Breast epithelium (tissue), 4 donors: ENCODE measurements around the gene TPST2. TPM values are rescaled to one million over a fixed set of nuclear protein-coding genes. Genes with fewer than 3 reads are reported as not detected.

Source experiments
- DNase-seq, 2 donors: peaks; one replicate each; pipeline ENCODE4 v3.0.0-alpha.2; 2019; ENCODE audit warnings: low spot score in 2 of 2
- H3K27ac ChIP-seq, 2 donors: fragments of 200-600 bp; sonication (generic) in 1 of 2; one replicate each; pipeline ENCODE4 v1.5.1; 2016 to 2019; ENCODE audit warnings: mild to moderate bottlenecking in 1 of 2
- H3K27me3 ChIP-seq, 2 donors: fragments of 200-600 bp; sonication (generic) in 1 of 2; one replicate each; pipeline versions ENCODE4 v1.5.1 to v1.6.0; 2017 to 2019; ENCODE audit warnings: control low read depth in 1 of 2, mild to moderate bottlenecking in 1 of 2
- H3K36me3 ChIP-seq: fragments of 200-600 bp; one replicate; pipeline ENCODE4 v1.5.1; 2019
- H3K4me1 ChIP-seq, 2 donors: fragments of 200-600 bp; sonication (generic); one replicate each; pipeline ENCODE4 v1.5.1; 2016 to 2019; ENCODE audit warnings: control low read depth in 1 of 2
- H3K4me3 ChIP-seq, 3 donors: fragments of 200-600 bp; sonication (generic); 1 replicate in 2 of 3; 2 replicates in 1 of 3; pipeline ENCODE4 v1.5.1; 2016 to 2019; ENCODE audit warnings: mild to moderate bottlenecking in 3 of 3, moderate library complexity in 2 of 3
- H3K9me3 ChIP-seq, 2 donors: fragments of 200-600 bp; sonication (generic) in 1 of 2; one replicate each; pipeline ENCODE4 v1.5.1; 2016 to 2019; ENCODE audit warnings: control low read depth in 1 of 2
- POLR2A ChIP-seq: fragments of 450-650 bp; IDR thresholded peaks from one replicate; pipeline ENCODE4 v1.6.1; 2016; ENCODE audit warnings: antibody characterized with exemption, mild to moderate bottlenecking, moderate library complexity
- POLR2AphosphoS5 ChIP-seq, 3 donors: sonication (generic); formaldehyde crosslinking; IDR thresholded peaks; one replicate each; pipeline ENCODE4 v1.6.1; 2017; ENCODE audit warnings: antibody characterized with exemption in 3 of 3
- intact Hi-C: fragments of 100-400 bp; cut with DNase I; formaldehyde crosslinking; loops from one replicate; pipeline ENCODE4 v1.15.1; 2023; ENCODE audit warnings: low total_unique reads
- total RNA-seq, 3 donors: library from RNA; depleted of rRNA; stranded (reverse); fragments of >200 nt; gene quantifications; one replicate each; pipeline ENCODE4 v1.1.0, GENCODE V29; 2016
- TF ChIP-seq, protein P1 (sequence below), 3 donors: fragments of 450-650 bp; IDR thresholded peaks; one replicate each; pipeline ENCODE4 v1.5.1; 2016 to 2017; ENCODE audit warnings: antibody characterized with exemption in 3 of 3, mild to moderate bottlenecking in 3 of 3, moderate library complexity in 3 of 3

TPST2 gene
- total RNA-seq, 3 donors from 2014 or later, result 36.6 to 81.9 (median 59.8) TPM

DNA sequence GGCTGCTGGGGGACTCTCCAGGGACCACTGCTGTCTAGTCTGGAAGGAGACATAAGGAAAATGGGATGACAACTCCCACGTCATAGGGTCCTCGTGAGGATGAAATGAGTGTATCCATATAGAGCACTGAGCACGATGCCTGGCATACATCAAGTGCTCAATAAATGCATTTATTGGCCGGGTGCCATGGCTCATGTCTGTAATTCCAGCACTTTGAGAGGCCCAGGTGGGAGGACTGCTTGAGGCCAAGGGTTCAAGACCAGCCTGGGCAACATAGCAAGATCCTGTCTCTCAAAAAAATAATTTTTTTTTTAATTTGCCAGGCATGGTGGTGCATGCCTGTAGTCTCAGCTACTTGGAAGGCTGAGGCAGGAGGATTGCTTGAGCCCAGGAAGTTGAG, 12.2 kb upstream of the TPST2 start:
- H3K27me3 ChIP-seq, result no peaks in the 10 kb centered on the region
- TF ChIP-seq, protein P1, sequence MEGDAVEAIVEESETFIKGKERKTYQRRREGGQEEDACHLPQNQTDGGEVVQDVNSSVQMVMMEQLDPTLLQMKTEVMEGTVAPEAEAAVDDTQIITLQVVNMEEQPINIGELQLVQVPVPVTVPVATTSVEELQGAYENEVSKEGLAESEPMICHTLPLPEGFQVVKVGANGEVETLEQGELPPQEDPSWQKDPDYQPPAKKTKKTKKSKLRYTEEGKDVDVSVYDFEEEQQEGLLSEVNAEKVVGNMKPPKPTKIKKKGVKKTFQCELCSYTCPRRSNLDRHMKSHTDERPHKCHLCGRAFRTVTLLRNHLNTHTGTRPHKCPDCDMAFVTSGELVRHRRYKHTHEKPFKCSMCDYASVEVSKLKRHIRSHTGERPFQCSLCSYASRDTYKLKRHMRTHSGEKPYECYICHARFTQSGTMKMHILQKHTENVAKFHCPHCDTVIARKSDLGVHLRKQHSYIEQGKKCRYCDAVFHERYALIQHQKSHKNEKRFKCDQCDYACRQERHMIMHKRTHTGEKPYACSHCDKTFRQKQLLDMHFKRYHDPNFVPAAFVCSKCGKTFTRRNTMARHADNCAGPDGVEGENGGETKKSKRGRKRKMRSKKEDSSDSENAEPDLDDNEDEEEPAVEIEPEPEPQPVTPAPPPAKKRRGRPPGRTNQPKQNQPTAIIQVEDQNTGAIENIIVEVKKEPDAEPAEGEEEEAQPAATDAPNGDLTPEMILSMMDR (IDR thresholded peaks at IDR 0.05), result no peak
- TF ChIP-seq POLR2A (no peak), POLR2AphosphoS5 (IDR thresholded peaks at IDR 0.05) (no peak)
- no peaks in the 10 kb centered on the region for H3K4me1 ChIP-seq
- intact Hi-C loops, result no loop called here
- no peaks in the 10 kb centered on the region for H3K36me3 ChIP-seq
- H3K9me3 ChIP-seq, result no peaks in the 10 kb centered on the region
- DNase-seq, result no peak
- H3K4me3 ChIP-seq, result no peak overlapping the region
- H3K27ac ChIP-seq, result no peak overlapping the region

DNA sequence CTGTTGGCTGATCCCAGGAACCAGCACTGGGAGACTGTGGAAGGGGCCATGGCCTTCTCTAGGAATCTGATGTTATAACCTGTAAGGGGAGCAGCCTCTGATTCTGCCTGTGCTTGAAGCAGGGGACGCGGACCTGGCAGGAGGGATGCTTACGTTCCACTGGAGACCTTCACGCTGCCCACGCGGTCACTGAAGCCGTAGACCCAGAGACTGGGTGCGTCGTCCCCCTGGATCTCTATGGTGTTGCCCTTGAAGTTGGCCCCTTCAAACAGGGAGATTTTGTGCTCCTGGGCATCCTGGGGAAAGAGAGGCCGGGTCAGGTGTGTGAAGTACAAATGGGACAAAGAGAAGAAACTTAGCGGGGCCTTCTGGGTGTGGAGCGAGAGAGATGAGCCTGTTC, 11.8 kb upstream of the TPST2 start:
- Histone ChIP-seq H3K27me3 (no peaks in the 10 kb centered on the region), H3K4me3 (no peak overlapping the region), H3K4me1 (no peaks in the 10 kb centered on the region), H3K27ac (no peak overlapping the region), H3K36me3 (no peaks in the 10 kb centered on the region), H3K9me3 (no peaks in the 10 kb centered on the region)
- TF ChIP-seq POLR2AphosphoS5 (IDR thresholded peaks at IDR 0.05) (no peak), POLR2A (no peak)
- TF ChIP-seq, protein P1 (IDR thresholded peaks at IDR 0.05), result no peak
- intact Hi-C loops, result no loop called here
- no peak for DNase-seq

DNA sequence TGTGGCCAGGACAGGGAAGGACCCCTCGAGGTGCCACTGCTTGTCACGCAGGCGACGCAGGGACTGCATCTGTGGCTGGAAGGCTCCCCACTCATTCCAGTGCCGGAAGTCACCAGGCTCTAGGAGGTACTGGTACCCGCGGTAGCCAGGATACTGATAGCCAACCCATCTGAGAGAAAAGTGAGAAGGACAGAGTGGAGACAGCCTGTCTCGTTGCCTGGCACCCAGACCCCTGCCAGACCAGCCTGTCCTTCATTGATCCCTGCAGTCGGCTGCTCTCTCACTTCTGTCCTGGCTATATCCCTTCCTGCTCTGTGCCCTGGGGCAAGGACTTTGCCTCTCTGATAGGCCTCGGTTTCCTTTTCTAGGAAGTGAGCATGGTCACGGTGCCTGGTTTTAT, 9.6 kb upstream of the TPST2 start:
- H3K27ac ChIP-seq, result no peak overlapping the region
- no peaks in the 10 kb centered on the region for H3K9me3 ChIP-seq
- no peak for DNase-seq
- H3K4me3 ChIP-seq, result no peak overlapping the region
- H3K36me3 ChIP-seq, result no peaks in the 10 kb centered on the region
- intact Hi-C loops, result no loop called here
- TF ChIP-seq POLR2AphosphoS5 (IDR thresholded peaks at IDR 0.05) (no peak), POLR2A (no peak)
- TF ChIP-seq, protein P1 (IDR thresholded peaks at IDR 0.05), result no peak
- H3K4me1 ChIP-seq, result no peaks in the 10 kb centered on the region
- H3K27me3 ChIP-seq, result no peaks in the 10 kb centered on the region

DNA sequence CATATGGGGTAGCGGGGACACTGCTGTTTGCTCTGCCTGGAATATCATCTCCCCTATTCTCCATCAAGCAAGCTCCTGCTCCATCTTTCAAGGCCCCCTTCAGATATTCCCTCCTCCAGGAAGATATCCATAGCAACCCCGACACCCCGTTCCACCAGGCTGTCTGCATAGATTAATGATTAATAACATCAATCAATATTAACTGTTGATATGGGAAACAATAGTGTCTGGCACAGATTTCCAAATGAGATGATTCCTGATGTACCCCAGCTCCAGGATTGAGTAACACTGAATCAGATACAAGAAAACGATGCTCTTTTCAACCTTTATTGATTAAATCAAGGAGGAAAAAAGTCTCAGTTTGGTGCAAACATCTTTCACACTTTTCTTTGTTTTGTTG, 7.5 kb upstream of the TPST2 start:
- no peaks in the 10 kb centered on the region for H3K4me1 ChIP-seq
- no peaks in the 10 kb centered on the region for H3K9me3 ChIP-seq
- H3K27ac ChIP-seq, result no peak overlapping the region
- TF ChIP-seq POLR2A (no peak), POLR2AphosphoS5 (IDR thresholded peaks at IDR 0.05) (no peak)
- TF ChIP-seq, protein P1 (IDR thresholded peaks at IDR 0.05), result no peak
- no peak for DNase-seq
- intact Hi-C loops, result no loop called here
- H3K27me3 ChIP-seq, result no peaks in the 10 kb centered on the region
- H3K36me3 ChIP-seq, result no peaks in the 10 kb centered on the region
- H3K4me3 ChIP-seq, result no peak overlapping the region

DNA sequence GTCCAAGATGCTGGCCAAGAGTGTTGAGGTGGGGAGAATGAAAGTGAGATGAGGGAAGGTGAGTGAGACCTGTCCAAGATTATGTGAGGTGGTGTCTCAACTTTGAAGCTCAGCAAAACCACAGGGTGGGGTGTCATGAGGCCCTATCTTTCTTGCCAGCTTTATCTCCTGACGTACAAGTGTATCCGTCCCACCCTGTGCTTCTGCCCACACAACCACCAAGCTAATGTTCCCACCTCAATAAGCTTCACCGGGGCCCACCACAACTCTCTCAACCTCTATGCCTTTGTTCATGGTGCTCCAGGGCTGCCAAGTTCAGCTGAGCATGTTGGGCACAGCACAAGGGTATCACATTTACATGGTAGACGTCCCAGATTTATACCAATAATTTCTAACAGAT, 7.1 kb upstream of the TPST2 start:
- TF ChIP-seq POLR2A, result no peak
- TF ChIP-seq, protein P1 (IDR thresholded peaks at IDR 0.05), result no peak
- TF ChIP-seq POLR2AphosphoS5 (IDR thresholded peaks at IDR 0.05), result no peak
- DNase-seq, result no peak
- H3K27ac ChIP-seq, result no peak overlapping the region
- intact Hi-C loops, result no loop called here
- no peaks in the 10 kb centered on the region for H3K4me1 ChIP-seq
- H3K4me3 ChIP-seq, result no peak overlapping the region
- no peaks in the 10 kb centered on the region for H3K27me3 ChIP-seq
- no peaks in the 10 kb centered on the region for H3K9me3 ChIP-seq
- no peaks in the 10 kb centered on the region for H3K36me3 ChIP-seq
